Activated B cell treated with CpG ODN at 0.5 μM for 24 hours (primary cell): Measurements from ENCODE around the gene LMF2. TPM values are rescaled to one million over a fixed set of nuclear protein-coding genes. Genes with fewer than 3 reads are reported as not detected.
A peak's percentile ranks its signal among the peaks of the same experiment; 100 is the strongest.

Experiments
- ATAC-seq: fragments of 200-7000 bp; cut with Tn5 transposase; one replicate; pipeline ENCODE4 v1.10.0; 2021; ENCODE audit warnings: low read depth, mild to moderate bottlenecking, moderate library complexity
- CTCF ChIA-PET: fragments of 350-600 bp; sonication (Branson Sonifier 250); formaldehyde crosslinking; loops from one replicate; lab custom pipeline; 2021; ENCODE audit warnings: antibody characterized with exemption; lab: Charles Lee
- POLR2A ChIA-PET: fragments of 350-600 bp; sonication (Branson Sonifier 250); formaldehyde crosslinking; loops from one replicate; lab custom pipeline; 2021; ENCODE audit warnings: antibody characterized with exemption; lab: Charles Lee
- DNase-seq: peaks from one replicate; pipeline ENCODE4 v3.0.0; 2022
- H3K27ac Mint-ChIP-seq: one replicate; pipeline ENCODE4 v1.8.0; 2020; ENCODE audit warnings: mixed read lengths
- H3K27me3 Mint-ChIP-seq: one replicate; pipeline ENCODE4 v1.8.0; 2021; ENCODE audit warnings: mixed read lengths
- H3K36me3 Mint-ChIP-seq: one replicate; pipeline ENCODE4 v1.8.0; 2021; ENCODE audit warnings: low read depth, mixed read lengths
- H3K4me1 Mint-ChIP-seq: one replicate; pipeline ENCODE4 v1.8.0; 2021; ENCODE audit warnings: mixed read lengths
- H3K4me3 Mint-ChIP-seq: one replicate; pipeline ENCODE4 v1.8.0; 2020; ENCODE audit warnings: mild to moderate bottlenecking, mixed read lengths
- H3K9me3 Mint-ChIP-seq: one replicate; pipeline ENCODE4 v1.8.0; 2020; ENCODE audit warnings: mixed read lengths
- CTCF ChIP-seq: fragments of 200-600 bp; IDR thresholded peaks from one replicate; pipeline ENCODE4 v1.8.0; 2022; ENCODE audit warnings: antibody characterized with exemption, mild to moderate bottlenecking
- intact Hi-C: fragments of 100-400 bp; cut with micrococcal nuclease; formaldehyde crosslinking; loops from one replicate; pipeline ENCODE4 v1.15.1; 2024
- total RNA-seq: library from RNA; stranded (reverse); gene quantifications from 2 replicates; pipeline ENCODE4 v1.2.3, GENCODE V29; 2022

The LMF2 gene
- total RNA-seq, 1 donor from 2014 or later: 81.0 TPM

GRCh38 chr22:50463188-50463900, 44.2 kb downstream of the LMF2 start:
- DNase-seq: no peak
- Mint-ChIP-seq H3K36me3 (peaks cover 78% of the 10 kb centered on the region), H3K9me3 (no peaks in the 10 kb centered on the region), H3K27me3 (no peaks in the 10 kb centered on the region), H3K27ac (peak overlapping the region; percentile 42), H3K4me3 (no peak overlapping the region), H3K4me1 (peaks cover 10% of the 10 kb centered on the region)
- TF ChIP-seq CTCF: no peak
- no peak for ATAC-seq
- CTCF ChIA-PET: no interaction called here
- POLR2A ChIA-PET: no interaction called here
- intact Hi-C loops: no loop called here

DNA sequence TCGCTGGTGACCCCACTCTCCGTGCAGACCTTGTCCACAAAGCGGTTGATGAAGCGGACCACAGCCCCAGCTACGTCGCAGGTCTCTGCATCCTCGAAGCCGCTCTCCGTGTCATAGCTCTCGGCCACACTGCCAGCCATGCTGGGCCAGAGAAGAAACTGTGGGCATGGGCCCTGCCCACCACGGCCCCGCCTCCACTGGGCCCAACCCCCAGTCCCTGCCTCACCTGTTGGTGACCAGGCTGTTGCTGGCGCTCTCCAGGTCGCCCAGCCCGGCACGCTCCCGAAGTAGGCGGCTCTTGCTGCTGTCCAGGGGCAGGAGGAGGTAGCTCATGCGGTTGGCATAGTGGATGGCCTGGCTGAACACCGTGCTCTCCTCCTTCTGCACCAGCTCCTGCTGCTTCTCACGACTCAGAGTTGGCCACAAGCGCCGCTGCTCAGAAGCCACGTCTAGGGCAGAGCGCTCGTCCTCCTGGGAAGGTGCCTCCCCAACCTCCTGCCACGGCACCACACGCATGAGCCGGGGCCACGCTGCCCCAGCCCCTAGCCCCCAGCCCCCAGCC, 45.4 kb downstream of the LMF2 start:
- ATAC-seq (no peak), DNase-seq (no peak)
- intact Hi-C loops: no loop called here
- H3K9me3 Mint-ChIP-seq: no peaks in the 10 kb centered on the region
- no peaks in the 10 kb centered on the region for H3K27me3 Mint-ChIP-seq
- no peak overlapping the region for H3K27ac Mint-ChIP-seq
- peaks cover 4% of the 10 kb centered on the region for H3K4me1 Mint-ChIP-seq
- ChIA-PET POLR2A (no interaction called here), CTCF (no interaction called here)
- peaks cover 81% of the 10 kb centered on the region for H3K36me3 Mint-ChIP-seq
- no peak overlapping the region for H3K4me3 Mint-ChIP-seq
- no peak for TF ChIP-seq CTCF

GRCh38 chr22:50461536-50461935, 46.0 kb downstream of the LMF2 start:
- ATAC-seq (no peak), DNase-seq (no peak)
- intact Hi-C loops: no loop called here
- no peak overlapping the region for H3K4me3 Mint-ChIP-seq
- no peaks in the 10 kb centered on the region for H3K9me3 Mint-ChIP-seq
- TF ChIP-seq CTCF: no peak
- CTCF ChIA-PET: no interaction called here
- no peaks in the 10 kb centered on the region for H3K27me3 Mint-ChIP-seq
- POLR2A ChIA-PET: interaction anchor here (0.7 kb wide), 1 partner anchor 9 kb away, joined by 4 read pairs; no protein-coding TSS in a partner anchor
- no peak overlapping the region for H3K27ac Mint-ChIP-seq
- no peaks in the 10 kb centered on the region for H3K4me1 Mint-ChIP-seq
- peaks cover 81% of the 10 kb centered on the region for H3K36me3 Mint-ChIP-seq

DNA sequence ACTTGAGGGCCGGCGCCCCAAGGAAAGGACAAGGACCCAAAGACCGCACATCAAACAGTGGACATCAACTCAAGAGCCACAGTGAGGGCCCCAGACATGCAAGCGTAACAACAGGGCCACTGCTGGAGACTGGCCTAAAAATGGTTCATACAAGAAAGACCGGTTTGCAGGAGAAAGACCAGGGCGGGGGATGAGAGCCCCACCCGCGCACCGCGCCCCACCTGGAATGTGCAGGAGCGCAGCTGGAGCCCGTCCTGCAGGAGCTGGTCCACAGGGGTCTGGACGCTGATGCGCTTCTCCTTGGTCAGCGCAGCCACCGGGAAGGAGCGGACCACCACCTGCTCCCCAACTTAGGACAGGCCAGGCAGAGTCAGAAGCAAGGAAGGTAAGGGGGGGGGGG, 46.6 kb downstream of the LMF2 start:
- TF ChIP-seq CTCF: no peak
- no peak overlapping the region for H3K27ac Mint-ChIP-seq
- ChIA-PET POLR2A (interaction anchor here (0.7 kb wide), 1 partner anchor 9 kb away, joined by 4 read pairs; no protein-coding TSS in a partner anchor), CTCF (interaction anchor here (1.0 kb wide), 1 partner anchor 65 kb away, joined by 3 read pairs; the partner anchor contains the start of gene SCO2)
- no peaks in the 10 kb centered on the region for H3K4me1 Mint-ChIP-seq
- no peak overlapping the region for H3K4me3 Mint-ChIP-seq
- no peaks in the 10 kb centered on the region for H3K27me3 Mint-ChIP-seq
- H3K36me3 Mint-ChIP-seq: peaks cover 78% of the 10 kb centered on the region
- no peak for DNase-seq
- intact Hi-C loops: no loop called here
- ATAC-seq: no peak
- no peaks in the 10 kb centered on the region for H3K9me3 Mint-ChIP-seq

DNA sequence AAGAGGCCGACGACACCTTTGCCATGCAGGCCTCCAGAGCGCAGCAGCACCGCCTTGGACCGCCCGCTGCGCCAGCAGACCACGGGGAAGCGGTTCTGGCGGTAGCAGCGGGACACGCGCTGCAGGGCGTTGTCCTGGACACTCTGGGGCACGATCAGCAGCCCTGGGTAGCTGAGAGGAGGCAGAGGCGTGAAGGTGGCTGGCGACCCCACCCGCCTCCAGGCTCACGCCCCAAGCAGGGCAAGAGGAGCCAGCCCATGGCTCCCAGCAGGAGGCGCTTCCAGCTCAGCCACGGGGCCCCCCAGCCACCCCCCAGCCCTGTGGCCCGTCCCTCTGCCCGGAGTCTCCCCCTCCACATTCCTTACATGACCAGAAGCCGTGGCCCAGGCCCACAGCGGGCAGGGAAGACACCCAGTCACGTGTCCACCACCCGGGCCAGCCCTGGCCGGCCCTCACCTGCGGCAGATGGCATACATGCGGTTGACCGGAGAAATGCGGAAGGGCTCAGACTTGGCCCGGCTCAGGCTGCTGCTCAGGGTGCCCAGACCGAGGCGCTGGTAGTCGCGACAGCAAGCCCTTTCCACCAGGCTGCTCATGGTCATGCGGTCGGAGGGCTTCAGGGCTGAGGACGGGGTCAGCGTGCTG, 47.9 kb downstream of the LMF2 start:
- Mint-ChIP-seq H3K27ac (no peak overlapping the region), H3K9me3 (no peaks in the 10 kb centered on the region), H3K4me1 (no peaks in the 10 kb centered on the region), H3K27me3 (no peaks in the 10 kb centered on the region), H3K36me3 (peaks cover 79% of the 10 kb centered on the region), H3K4me3 (no peak overlapping the region)
- POLR2A ChIA-PET: no interaction called here
- CTCF ChIA-PET: interaction anchor here (0.7 kb wide), 1 partner anchor 10 kb away, joined by 3 read pairs; no protein-coding TSS in a partner anchor
- DNase-seq (no peak), ATAC-seq (no peak)
- no peak for TF ChIP-seq CTCF
- intact Hi-C loops: loop anchor here (5.0 kb wide), 1 partner anchor 38 kb away; no protein-coding TSS in a partner anchor
